ENCODE measurements around the gene TTLL11. TPM values are rescaled to one million over a fixed set of nuclear protein-coding genes. Genes with fewer than 3 reads are reported as not detected.

Gene TTLL11
- polyA plus RNA-seq, 2 donors = 2.3 to 4.5 TPM

DNA sequence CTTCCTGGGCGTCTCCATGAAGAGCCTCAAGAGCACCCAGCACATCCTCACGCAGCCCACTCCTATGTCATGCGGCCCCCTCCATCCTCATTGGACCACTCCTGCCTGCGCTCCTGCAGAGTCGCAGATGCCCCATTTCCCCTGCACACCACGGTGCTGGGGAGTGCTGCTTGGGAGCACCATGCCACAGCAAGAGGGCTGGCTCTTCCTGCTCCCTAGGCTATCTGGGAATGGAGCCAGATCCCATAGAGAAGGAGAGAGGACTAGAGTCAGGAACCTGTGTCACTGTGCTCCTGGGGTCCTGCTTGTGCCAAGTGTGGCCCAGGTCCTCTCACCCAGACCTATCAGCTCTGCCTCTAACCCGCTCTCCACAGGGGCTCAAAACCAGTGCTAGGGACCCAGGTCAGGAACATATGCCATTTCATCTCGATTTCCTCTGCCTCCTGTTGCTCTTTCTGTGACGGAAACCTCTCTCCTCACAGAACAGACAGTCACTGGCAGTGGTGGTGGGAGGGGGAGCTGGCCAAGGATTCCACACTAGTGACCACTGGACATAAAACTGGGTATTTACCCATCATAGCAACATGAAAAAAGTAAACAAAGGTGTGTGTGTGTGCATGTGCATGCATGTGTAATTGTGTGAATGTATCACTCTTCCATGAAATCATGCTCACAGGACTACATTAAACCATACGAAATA is 178.4 kb downstream of the TTLL11 start:
- H3K36me3 ChIP-seq (ENCODE audit: control insufficient read depth in 2 of 2, insufficient read depth in 2 of 2, low read length in 1 of 2) = no peaks in the 10 kb centered on the region
- H3K27ac ChIP-seq (ENCODE audit: low read depth in 2 of 2, low read length in 1 of 2) = no peak overlapping the region
- H3K4me3 ChIP-seq (ENCODE audit: low read depth in 1 of 2, low read length in 2 of 2) = no peak overlapping the region
- no peaks in the 10 kb centered on the region for H3K9me3 ChIP-seq (ENCODE audit: control insufficient read depth in 2 of 2, insufficient read depth in 1 of 2, low read depth in 1 of 2, low read length in 1 of 2)
- H3K27me3 ChIP-seq (ENCODE audit: control insufficient read depth in 1 of 2, insufficient read depth in 2 of 2, low read length in 2 of 2) = no peaks in the 10 kb centered on the region
- no peaks in the 10 kb centered on the region for H3K4me1 ChIP-seq (ENCODE audit: control insufficient read depth in 2 of 2, insufficient read depth in 2 of 2, low read length in 1 of 2)
- 82 to 89% methylated on average over 10 of the region's 10 CpGs for WGBS, 2 donors

DNA sequence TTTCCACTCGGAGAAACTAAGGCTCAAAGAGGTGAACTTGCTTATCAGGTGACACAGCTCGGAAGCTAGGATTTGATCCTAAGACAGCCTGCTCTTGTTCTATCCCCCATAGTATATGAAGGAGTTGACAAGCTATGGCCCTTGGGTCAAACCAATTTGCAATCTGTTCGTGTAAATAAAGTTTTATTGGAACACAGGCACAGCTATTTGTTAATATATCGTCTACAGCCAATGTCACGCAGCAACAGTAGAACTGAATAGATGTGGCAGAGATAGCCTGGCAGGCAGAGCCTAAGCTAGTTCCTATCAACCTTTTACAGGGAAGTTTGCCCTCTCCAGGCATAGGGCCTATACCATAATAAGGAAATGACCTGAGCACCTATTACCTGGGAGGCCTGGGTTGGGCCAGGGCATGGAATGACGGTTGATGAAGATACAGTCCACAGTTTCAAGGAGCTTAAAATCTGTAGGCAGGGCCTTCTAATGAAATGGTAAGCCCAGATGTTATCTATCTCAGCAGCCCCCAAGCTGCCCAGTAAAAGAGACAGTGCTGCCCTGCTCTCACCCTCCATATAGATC is 179.0 kb downstream of the TTLL11 start:
- Histone ChIP-seq H3K9me3 (ENCODE audit: control insufficient read depth in 2 of 2, insufficient read depth in 1 of 2, low read depth in 1 of 2, low read length in 1 of 2) (no peaks in the 10 kb centered on the region), H3K27me3 (ENCODE audit: control insufficient read depth in 1 of 2, insufficient read depth in 2 of 2, low read length in 2 of 2) (no peaks in the 10 kb centered on the region), H3K4me1 (ENCODE audit: control insufficient read depth in 2 of 2, insufficient read depth in 2 of 2, low read length in 1 of 2) (no peaks in the 10 kb centered on the region), H3K4me3 (ENCODE audit: low read depth in 1 of 2, low read length in 2 of 2) (no peak overlapping the region), H3K36me3 (ENCODE audit: control insufficient read depth in 2 of 2, insufficient read depth in 2 of 2, low read length in 1 of 2) (no peaks in the 10 kb centered on the region), H3K27ac (ENCODE audit: low read depth in 2 of 2, low read length in 1 of 2) (no peak overlapping the region)
- WGBS, 2 donors = 91 to 97% methylated on average over 6 of the region's 6 CpGs

DNA sequence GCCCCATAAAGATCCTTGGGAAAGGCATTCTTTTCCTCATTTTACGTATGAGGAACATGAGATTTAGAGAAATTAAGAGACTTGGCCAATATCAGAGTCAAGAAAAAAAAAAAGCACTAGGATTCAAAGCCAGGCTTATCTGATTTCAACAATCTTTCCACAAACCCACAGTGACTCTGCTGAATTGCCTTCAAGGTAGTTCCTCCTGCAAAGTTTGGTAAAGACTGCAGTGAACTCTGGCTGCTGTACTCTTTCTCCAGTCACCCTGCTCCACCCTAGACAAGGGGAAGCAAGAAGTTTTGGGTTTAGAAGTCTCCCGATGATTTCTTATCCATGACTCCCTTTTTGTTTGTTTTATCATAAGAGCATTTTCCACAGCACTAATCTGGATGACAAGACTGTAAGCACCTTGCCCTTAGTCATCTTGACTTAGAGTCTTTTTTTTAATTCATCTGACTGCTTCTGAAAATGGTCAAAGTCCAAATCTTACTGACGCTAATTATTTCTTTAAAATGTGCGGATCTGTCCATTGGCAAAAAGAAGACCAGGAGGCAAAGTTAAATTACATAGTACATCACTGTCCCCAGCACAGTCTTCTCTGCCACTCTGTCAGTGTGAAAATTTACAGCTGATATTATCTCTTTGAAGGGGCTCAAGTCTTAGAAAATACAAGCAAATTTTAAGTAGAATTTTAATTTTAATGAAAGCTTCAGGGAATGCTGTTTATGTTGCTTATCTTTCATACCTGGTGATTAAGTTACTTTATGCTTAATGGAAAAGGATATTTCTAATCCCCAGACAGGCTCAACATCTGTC is 180.1 kb downstream of the TTLL11 start:
- no peaks in the 10 kb centered on the region for H3K27me3 ChIP-seq (ENCODE audit: control insufficient read depth in 1 of 2, insufficient read depth in 2 of 2, low read length in 2 of 2)
- 67 to 75% methylated on average over 4 of the region's 4 CpGs for WGBS, 2 donors

DNA sequence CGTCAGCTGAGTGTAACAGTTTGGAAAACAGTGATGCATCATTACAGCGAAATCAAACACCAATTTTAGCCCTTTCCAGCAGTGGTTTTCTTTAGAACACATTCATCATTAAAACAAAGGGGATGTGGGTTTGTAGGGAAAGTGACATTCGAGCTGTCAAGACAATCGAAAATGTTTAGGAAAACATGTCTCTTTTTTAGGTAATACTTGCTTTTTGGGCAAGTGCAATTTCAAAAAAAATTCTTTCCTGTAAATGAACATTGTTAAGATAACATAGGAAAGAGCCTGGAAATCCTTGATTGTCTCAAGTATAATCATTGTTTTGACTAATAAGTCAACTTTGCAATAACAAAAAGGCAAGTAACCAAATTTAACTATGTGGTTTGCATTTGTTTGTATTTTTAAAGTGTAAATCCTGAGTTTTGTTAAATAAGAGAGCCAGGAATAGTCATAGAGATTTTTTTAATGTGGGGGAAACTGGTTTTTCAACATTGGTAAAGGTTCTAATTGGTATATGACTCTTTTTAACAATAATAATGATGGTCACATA is 182.5 kb downstream of the TTLL11 start:
- Histone ChIP-seq H3K27ac (ENCODE audit: low read depth in 2 of 2, low read length in 1 of 2) (no peak overlapping the region), H3K27me3 (ENCODE audit: control insufficient read depth in 1 of 2, insufficient read depth in 2 of 2, low read length in 2 of 2) (no peaks in the 10 kb centered on the region), H3K4me1 (ENCODE audit: control insufficient read depth in 2 of 2, insufficient read depth in 2 of 2, low read length in 1 of 2) (no peaks in the 10 kb centered on the region), H3K4me3 (ENCODE audit: low read depth in 1 of 2, low read length in 2 of 2) (no peak overlapping the region), H3K9me3 (ENCODE audit: control insufficient read depth in 2 of 2, insufficient read depth in 1 of 2, low read depth in 1 of 2, low read length in 1 of 2) (no peaks in the 10 kb centered on the region), H3K36me3 (ENCODE audit: control insufficient read depth in 2 of 2, insufficient read depth in 2 of 2, low read length in 1 of 2) (no peaks in the 10 kb centered on the region)
- 80 to 82% methylated on average over 4 of the region's 4 CpGs for WGBS, 2 donors

More for the DNA sequence above, 180.1 kb downstream of the TTLL11 start:
- no peak overlapping the region for H3K27ac ChIP-seq (ENCODE audit: low read depth in 2 of 2, low read length in 1 of 2)
- no peak overlapping the region for H3K4me3 ChIP-seq (ENCODE audit: low read depth in 1 of 2, low read length in 2 of 2)
- no peaks in the 10 kb centered on the region for H3K9me3 ChIP-seq (ENCODE audit: control insufficient read depth in 2 of 2, insufficient read depth in 1 of 2, low read depth in 1 of 2, low read length in 1 of 2)
- no peaks in the 10 kb centered on the region for H3K36me3 ChIP-seq (ENCODE audit: control insufficient read depth in 2 of 2, insufficient read depth in 2 of 2, low read length in 1 of 2)
- no peaks in the 10 kb centered on the region for H3K4me1 ChIP-seq (ENCODE audit: control insufficient read depth in 2 of 2, insufficient read depth in 2 of 2, low read length in 1 of 2)

DNA sequence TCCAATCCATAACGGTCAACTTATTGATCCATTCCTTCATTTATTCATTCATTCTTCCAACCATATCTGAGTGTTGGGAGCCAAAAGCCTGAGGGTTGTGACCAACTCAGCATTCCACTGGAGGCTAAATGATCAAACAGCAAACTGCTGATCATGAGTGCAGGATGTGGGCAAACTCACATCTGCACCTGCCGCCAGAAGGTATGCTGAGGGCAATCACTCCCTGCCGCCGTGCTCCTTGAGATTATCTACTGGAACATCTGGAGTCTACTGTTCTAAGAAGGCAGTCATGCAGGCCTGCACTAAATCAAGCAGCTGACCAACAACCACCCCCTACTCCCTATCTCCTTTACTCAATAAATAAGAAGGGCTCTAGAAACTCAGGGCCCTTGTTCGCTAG is 184.0 kb downstream of the TTLL11 start:
- Histone ChIP-seq H3K27ac (ENCODE audit: low read depth in 2 of 2, low read length in 1 of 2) (no peak overlapping the region), H3K27me3 (ENCODE audit: control insufficient read depth in 1 of 2, insufficient read depth in 2 of 2, low read length in 2 of 2) (no peaks in the 10 kb centered on the region), H3K9me3 (ENCODE audit: control insufficient read depth in 2 of 2, insufficient read depth in 1 of 2, low read depth in 1 of 2, low read length in 1 of 2) (no peaks in the 10 kb centered on the region), H3K36me3 (ENCODE audit: control insufficient read depth in 2 of 2, insufficient read depth in 2 of 2, low read length in 1 of 2) (no peaks in the 10 kb centered on the region), H3K4me1 (ENCODE audit: control insufficient read depth in 2 of 2, insufficient read depth in 2 of 2, low read length in 1 of 2) (no peaks in the 10 kb centered on the region), H3K4me3 (ENCODE audit: low read depth in 1 of 2, low read length in 2 of 2) (no peak overlapping the region)
- WGBS, 2 donors = 75 to 76% methylated on average over 5 of the region's 5 CpGs

DNA sequence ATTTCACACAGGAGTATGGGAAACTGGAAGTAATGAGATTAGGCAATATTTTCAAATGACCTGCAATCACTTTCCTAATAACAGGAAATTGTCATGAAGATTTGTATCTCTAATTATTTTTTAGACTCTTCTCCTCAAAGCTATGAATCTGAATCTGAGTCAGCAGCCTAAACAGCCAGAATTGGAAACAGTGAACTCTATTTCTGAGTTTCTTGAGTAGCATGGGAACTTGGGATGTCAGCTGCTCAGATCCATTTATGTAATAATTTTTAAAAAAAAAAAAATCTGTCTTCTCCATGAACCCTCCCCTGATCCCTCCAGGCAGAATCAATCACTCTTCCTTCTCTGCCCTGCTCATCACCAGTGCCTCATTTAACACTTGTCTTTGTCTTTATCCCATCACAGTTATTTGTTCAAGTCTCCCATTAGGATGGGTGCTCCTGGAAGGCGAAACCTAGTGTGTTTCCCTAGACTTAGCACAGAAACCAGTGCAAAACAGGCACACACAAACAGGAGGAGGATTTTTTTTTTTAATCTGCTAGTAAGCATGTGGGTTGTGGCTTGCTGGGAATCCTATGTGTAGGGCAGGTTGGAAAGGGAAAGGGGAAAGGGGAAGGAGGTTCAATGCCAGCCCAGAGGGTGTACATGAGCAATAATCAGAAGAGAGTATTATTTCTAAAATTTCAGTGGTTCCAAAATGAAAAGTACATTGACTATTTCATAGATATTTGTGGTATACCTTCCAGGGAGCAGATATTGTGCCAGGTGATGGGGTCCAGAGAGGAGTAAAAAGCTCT is 186.8 kb downstream of the TTLL11 start:
- Histone ChIP-seq H3K27ac (ENCODE audit: low read depth in 2 of 2, low read length in 1 of 2) (no peak overlapping the region), H3K27me3 (ENCODE audit: control insufficient read depth in 1 of 2, insufficient read depth in 2 of 2, low read length in 2 of 2) (no peaks in the 10 kb centered on the region), H3K4me3 (ENCODE audit: low read depth in 1 of 2, low read length in 2 of 2) (no peak overlapping the region), H3K36me3 (ENCODE audit: control insufficient read depth in 2 of 2, insufficient read depth in 2 of 2, low read length in 1 of 2) (no peaks in the 10 kb centered on the region), H3K4me1 (ENCODE audit: control insufficient read depth in 2 of 2, insufficient read depth in 2 of 2, low read length in 1 of 2) (no peaks in the 10 kb centered on the region), H3K9me3 (ENCODE audit: control insufficient read depth in 2 of 2, insufficient read depth in 1 of 2, low read depth in 1 of 2, low read length in 1 of 2) (no peaks in the 10 kb centered on the region)
- WGBS, 2 donors = 91 to 98% methylated on average over 1 of the region's 1 CpG

DNA sequence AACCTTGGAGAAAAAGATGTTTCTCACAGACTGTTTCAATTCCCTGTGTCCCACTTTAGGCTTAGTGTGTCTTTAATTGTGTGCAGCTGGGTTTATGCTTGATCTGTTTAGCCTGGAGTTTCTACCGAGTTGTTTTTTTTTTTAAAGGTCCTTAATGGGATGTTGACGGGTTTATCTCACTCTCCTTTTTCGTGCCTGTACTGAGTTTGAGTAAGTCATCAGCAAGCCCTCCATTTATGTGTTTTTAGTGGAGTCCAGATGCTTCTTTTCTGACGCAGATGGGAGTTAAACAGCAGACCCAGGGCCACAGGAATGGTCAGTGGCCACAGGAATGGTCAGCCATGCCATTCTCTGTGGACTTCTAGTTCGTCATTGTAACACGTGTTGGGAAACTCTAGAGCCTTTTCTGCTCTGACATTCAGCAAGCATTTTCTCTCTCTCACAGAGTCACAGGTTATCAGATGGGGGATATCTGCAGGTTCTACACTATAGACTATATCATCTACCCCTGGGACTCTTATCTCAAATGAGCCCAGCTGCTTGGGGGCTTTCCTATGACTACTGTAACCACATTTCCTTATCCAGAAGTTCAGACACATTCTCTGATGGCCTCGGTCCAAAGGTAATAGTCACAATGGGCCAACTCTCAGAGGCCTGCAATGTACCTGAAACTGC is 190.5 kb downstream of the TTLL11 start:
- Histone ChIP-seq H3K27ac (ENCODE audit: low read depth in 2 of 2, low read length in 1 of 2) (no peak overlapping the region), H3K9me3 (ENCODE audit: control insufficient read depth in 2 of 2, insufficient read depth in 1 of 2, low read depth in 1 of 2, low read length in 1 of 2) (peaks cover 0 to 3% of the 10 kb centered on the region in 2 donors), H3K4me1 (ENCODE audit: control insufficient read depth in 2 of 2, insufficient read depth in 2 of 2, low read length in 1 of 2) (peaks cover 0 to 3% of the 10 kb centered on the region in 2 donors), H3K36me3 (ENCODE audit: control insufficient read depth in 2 of 2, insufficient read depth in 2 of 2, low read length in 1 of 2) (peaks cover 0 to 3% of the 10 kb centered on the region in 2 donors), H3K27me3 (ENCODE audit: control insufficient read depth in 1 of 2, insufficient read depth in 2 of 2, low read length in 2 of 2) (no peaks in the 10 kb centered on the region), H3K4me3 (ENCODE audit: low read depth in 1 of 2, low read length in 2 of 2) (no peak overlapping the region)
- WGBS, 2 donors = 58 to 68% methylated on average over 7 of the region's 7 CpGs

DNA sequence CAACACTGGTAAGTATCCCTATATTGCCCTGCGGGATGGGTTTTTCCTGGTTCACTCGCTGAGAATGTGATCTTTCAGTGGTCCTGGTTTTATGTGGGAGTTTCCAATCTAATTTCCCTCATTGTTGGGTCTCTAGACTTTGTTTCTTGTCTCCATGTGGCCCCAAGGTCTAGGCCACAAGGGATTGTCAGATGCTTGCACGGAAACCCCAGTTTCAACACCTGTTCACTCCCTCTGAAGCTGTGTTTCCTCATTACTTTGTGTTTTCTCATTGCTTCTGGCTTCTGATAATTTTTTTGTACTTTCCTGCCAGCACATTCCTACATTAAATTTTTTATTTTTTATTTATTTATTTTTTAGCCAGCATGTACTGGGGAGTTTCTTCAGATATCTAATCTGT is 191.5 kb downstream of the TTLL11 start:
- H3K4me1 ChIP-seq (ENCODE audit: control insufficient read depth in 2 of 2, insufficient read depth in 2 of 2, low read length in 1 of 2) = peaks cover 0 to 3% of the 10 kb centered on the region in 2 donors
- H3K4me3 ChIP-seq (ENCODE audit: low read depth in 1 of 2, low read length in 2 of 2) = no peak overlapping the region
- peaks cover 0 to 3% of the 10 kb centered on the region in 2 donors for H3K36me3 ChIP-seq (ENCODE audit: control insufficient read depth in 2 of 2, insufficient read depth in 2 of 2, low read length in 1 of 2)
- WGBS, 2 donors = 90 to 93% methylated on average over 3 of the region's 3 CpGs
- H3K9me3 ChIP-seq (ENCODE audit: control insufficient read depth in 2 of 2, insufficient read depth in 1 of 2, low read depth in 1 of 2, low read length in 1 of 2) = peaks cover 0 to 3% of the 10 kb centered on the region in 2 donors
- H3K27me3 ChIP-seq (ENCODE audit: control insufficient read depth in 1 of 2, insufficient read depth in 2 of 2, low read length in 2 of 2) = no peaks in the 10 kb centered on the region
- H3K27ac ChIP-seq (ENCODE audit: low read depth in 2 of 2, low read length in 1 of 2) = no peak overlapping the region

All from esophagus (tissue), 2 donors.